ENCODE results near the gene ZFP62.

ZFP62 gene

GRCh38 chr5:180866985-180867384, 5.9 kb upstream of the ZFP62 start:
- DNase-seq: no peak

DNA sequence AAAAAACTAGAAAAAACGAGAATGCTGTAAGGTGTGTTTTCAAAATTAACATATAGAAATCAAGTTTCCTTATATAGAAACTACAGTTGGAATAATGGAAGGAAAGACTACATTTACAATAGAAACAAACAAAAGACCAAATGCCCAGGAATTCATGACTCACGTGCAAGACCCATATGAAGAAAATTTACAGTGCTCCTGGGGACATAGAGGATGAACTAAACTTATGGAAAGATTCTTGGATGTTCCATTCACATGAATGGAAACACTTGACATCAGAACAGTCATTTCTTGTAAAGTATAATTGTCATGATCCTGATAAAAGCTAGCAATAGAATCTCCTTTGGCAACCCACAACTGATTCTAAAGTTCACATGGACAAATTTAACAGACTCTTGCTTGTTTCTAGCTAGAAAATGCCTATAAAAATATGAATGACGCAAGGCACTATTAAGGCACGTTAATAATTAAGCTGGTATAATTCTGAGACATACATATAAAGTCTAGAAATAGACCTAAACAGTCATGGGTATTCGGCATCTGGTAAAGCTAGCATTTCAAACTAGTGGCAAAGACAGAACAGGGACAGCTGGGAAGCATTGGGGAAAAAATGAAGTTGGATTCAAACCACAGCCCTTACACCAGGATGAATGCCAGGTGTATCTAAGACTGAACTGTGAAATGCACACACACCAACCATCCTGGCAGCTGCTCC, 5.1 kb upstream of the ZFP62 start:
- no peak for DNase-seq

- DNase-seq: no peak
Measured at GRCh38 chr5:180862645-180863044, 1.6 kb upstream of the ZFP62 start.

DNA sequence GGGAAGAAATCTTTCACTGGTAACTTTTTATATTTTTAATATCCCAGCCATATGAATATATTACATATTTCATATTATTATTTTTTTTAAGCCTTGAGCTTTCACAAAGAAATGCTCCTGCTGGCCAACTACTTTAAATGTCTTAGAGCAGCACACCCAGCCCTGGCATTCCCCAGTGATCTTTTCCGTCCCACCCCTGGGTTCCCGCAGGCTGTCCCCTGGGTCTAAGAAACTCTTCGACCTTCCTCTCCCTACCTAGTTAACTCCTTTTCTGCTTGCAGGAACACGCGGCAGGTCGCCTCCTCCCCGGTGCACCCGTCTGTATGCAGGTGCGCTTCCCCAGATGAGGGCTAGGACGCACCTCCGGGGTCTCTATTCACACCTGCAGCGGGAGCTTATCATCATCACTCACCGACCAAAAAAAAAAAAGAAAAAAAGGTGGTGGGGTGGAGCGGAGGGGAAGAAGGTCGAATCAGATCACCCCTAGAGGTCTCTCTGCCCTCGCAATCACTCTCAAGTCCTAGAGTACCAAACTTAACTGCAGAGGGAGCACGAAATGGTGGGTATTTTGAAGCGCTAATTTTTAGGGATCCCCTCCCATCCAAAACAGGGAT, 696 bp downstream of the ZFP62 start:
- peak; percentile 39 for DNase-seq

DNA sequence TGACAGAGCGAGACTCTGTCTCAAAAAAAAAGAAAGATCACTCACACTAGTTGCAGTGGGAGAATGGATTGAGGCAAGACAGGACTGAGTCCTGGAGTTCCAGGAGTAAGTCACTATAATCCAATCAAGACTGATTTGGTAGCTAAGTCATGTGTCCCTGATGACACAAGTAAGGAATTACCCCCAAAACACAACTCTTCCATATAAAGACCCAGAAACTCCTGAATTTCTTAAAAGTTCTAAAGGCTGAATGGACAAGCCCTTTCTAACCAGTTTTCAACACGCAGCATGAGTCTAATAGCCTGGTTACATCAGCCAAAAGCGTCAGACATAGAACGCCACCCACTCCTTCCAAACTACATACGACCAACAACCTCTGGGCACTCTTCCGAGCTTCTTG, 2.5 kb downstream of the ZFP62 start:
- DNase-seq: no peak

DNA sequence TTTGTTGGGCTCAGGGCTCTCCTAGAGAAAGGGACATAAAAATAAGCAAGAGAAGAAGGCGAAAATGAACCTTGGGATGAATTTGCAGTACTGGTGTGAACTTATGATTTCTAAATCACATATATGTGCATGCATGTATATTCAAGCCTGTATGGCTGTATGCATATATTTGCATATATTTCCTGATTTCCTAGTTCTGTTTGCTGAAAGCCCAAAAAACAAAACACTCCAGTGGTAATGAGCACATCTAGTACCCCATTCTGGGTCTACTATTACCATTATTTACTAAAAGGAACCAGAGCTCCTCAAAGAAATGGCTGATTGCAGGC, 7.3 kb downstream of the ZFP62 start:
- no peak for DNase-seq

DNA sequence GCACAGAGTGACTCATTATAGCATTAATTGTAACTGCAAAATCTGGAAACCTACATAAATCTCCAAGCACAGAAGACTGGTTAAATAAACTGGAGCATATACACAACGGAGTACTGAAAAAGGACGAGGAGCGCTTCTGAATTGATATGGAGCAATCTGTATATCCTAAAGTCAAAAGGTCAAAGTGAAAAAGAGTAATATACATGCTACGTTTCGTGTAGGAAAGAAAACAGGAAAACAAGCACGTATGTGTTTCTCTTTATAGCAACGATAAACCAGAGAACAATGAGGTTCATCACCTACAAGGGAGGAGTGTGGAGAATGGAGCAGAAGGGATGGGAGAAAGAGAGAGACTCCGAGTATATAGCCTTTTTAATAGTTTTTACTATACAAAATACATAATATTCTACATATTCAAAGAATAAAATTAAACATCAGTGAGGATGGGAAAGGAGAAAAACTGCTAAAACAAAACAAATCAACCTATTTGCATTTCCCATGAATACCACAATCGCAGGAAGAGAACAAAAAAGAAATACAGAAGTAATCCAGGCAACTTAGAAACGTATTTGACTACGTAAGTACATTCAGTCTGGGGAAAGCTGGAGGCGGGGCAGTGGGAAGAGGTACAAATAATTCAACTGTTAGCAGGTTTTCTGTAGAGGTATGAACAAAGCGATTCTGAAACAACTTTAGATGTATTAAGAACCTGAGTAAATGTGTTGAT, 7.8 kb downstream of the ZFP62 start:
- DNase-seq: no peak

DNA sequence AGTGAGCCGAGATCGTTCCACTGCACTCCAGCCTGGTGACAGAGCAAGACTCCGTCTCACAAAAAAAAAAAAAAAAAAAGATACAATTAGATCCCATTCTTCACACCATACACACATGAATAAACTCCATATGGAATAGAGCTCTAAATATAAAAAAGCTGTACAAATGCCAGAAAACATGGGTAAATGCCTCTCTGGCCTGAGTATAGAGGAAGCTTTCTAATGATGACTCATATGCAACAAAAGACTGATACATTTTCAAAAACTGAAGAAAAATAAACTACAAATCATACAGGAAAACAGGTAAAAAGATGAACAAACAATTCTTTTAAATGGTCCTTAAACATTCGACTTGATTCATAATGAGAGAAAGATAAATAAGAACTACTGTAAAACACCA, 8.6 kb downstream of the ZFP62 start:
- DNase-seq: no peak

GRCh38 chr5:180850434-180851078, 10.5 kb downstream of the ZFP62 start:
- no peak for DNase-seq

DNA sequence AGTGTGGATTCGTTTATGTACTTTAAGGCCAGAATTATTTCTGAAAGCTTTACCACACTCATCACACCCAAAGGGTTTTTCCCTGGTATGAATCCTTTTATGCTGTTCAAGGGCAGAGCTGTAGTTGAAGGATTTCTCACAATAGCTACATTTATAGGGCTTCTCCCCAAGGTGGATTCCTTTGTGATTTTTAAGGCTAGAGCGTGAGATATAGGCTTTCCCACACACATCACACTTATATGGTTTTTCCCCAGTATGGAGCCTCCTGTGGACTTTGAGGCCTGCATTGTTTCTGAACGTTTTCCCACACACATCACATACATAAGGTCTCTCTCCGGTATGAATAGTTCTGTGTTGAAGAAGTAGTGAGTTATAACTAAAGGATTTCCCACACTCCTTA, 11.2 kb downstream of the ZFP62 start:
- DNase-seq: no peak

GRCh38 chr5:180848878-180849277, 12.2 kb downstream of the ZFP62 start:
- no peak for DNase-seq

- DNase-seq: no peak
Measured at GRCh38 chr5:180848265-180848664, 12.8 kb downstream of the ZFP62 start.

DNA sequence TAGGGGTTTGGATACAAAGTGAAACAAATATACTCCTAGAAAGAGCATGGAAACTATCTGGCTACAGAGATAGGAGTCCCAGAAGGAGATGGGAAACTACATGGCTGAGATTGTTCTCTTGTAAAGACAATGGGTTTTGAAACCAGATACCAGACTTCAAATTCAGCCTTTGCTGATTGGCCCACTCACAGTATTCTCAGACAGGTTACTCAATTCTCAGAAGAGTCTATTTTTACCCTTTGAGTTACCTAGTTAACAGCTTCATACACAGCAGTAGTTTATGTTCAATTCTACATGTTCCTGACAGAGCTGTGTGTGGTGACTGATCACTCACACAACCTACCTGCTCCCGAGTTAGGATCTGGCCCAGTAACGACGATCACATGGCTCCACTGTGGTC, 14.1 kb downstream of the ZFP62 start:
- DNase-seq: no peak

DNA sequence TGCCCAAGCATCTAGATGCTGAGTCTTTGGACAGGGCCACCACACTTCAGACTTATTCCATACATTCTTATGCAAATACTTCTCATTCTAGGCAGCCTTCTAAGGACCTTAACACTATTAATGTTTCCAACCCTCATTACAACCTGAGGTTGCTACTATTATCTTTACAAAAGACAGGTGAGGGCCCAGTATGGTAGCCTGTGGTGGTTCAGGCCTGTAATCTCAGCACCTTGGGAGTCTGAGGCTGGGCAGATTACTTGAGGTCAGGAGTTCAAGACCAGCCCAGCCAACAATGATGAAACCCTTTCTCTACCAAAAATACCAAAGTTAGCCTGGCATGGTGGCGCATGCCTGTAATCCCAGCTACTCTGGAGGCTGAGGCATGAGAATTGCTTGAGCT, 16.2 kb downstream of the ZFP62 start:
- no peak for DNase-seq

DNA sequence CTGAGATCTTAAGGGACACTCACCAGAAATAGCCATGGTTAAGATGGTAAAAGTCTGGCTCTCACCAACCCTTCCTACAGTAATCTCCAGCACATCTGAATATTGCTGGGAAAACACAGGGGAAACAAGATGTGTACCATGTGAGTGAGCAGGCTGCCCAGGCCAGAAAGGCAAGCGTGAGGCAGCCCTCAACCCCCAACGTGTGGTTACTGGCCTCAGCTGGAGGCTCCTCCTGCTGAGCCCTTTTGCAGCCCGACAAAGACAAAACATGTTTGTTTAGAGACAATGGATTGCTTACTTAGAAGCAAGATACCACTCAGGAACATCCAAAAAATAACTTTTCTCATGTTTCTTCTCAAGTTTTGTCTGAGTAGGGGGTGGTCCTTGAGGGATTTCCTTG, 16.6 kb downstream of the ZFP62 start:
- DNase-seq: no peak

GRCh38 chr5:180839935-180840334, 21.1 kb downstream of the ZFP62 start:
- DNase-seq: no peak

- DNase-seq: no peak
Measured at GRCh38 chr5:180839227-180839626, 21.8 kb downstream of the ZFP62 start.

DNA sequence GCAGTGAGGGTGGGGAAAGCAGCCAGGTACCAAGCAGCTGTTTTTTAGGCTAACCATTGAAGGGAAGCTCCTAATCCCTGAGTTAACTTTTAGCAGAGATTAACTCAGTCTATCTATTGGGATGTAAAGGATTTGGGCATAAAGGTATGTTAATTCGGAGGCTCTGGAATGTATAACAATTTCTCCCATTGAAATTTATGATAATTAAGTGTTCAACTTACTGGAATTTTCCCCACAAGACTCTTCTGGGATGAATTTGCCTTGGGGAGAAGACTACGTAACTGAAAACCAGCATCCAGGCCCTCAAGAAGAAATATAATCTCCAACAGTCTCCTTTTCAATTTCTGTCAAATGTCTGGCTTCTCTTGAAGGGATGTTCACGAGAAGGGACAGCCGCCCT, 23.6 kb downstream of the ZFP62 start:
- DNase-seq: no peak

DNA sequence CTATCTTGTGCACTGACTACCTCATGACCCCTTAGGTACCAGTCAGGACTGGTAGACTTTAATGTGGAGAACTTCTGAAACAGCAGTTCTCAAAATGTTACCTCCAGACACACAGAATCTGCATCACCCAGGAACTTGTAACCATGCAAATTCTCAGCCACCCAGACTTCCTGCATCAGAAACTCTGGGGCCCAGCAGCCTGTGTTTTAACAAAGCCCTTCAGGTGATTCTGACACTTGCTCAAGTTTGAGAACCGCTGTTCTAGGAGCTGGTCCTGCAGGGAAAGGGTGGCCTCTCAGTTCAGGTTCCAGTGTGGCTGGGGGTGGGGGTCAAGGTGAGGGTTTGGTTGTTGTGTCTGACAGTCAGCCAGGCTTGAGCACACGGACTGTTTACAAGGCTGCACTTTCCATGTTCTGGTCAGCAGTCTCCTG, 28.4 kb downstream of the ZFP62 start:
- DNase-seq: no peak

DNA sequence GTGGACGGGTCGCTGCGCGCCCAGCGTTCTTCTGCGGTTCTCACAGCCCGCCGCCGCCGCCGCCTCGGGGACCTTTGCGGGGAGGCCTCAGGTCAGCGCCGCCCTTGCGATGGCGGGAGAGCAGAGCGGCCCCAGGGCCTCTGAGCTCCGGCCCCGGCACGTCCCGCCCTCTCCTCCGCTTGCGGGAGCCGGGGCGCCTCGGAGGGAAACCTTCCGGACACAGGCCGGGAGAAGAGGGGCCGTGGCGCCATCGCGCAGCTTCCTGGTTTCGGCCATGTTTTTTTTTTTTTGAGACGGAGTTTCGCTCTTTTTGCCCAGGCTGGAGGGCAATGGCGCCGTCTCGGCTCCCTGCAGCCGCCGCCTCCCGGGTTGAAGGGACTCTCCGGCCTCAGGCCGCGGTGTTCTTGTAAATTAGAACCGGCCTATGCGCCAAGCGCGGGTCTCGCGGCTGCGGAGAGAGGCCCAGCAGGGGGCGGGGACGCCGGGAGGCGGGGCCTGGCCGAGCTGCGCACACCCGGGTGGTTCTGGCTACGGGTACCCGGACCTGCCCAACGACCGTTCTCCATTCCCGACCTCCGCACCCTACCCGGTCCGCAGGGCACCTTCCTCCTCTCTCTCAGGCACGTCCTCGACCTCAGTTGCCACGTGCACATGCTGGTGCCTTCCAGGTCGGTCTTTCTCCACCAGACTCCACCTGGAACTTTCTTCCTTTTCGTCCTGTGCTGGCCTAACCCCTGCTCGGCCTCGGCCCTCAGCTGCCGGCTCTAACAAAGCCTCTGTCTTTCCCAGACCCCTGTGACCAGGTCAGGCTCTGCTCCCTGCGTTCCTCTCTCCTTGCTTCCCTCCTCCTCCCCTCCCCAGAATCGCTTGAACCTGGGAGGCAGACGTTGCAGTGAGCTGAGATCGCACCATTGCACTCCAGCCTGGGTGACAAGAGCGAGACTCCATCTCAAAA, 29.7 kb downstream of the ZFP62 start:
- peak; percentile 70 for DNase-seq

DNA sequence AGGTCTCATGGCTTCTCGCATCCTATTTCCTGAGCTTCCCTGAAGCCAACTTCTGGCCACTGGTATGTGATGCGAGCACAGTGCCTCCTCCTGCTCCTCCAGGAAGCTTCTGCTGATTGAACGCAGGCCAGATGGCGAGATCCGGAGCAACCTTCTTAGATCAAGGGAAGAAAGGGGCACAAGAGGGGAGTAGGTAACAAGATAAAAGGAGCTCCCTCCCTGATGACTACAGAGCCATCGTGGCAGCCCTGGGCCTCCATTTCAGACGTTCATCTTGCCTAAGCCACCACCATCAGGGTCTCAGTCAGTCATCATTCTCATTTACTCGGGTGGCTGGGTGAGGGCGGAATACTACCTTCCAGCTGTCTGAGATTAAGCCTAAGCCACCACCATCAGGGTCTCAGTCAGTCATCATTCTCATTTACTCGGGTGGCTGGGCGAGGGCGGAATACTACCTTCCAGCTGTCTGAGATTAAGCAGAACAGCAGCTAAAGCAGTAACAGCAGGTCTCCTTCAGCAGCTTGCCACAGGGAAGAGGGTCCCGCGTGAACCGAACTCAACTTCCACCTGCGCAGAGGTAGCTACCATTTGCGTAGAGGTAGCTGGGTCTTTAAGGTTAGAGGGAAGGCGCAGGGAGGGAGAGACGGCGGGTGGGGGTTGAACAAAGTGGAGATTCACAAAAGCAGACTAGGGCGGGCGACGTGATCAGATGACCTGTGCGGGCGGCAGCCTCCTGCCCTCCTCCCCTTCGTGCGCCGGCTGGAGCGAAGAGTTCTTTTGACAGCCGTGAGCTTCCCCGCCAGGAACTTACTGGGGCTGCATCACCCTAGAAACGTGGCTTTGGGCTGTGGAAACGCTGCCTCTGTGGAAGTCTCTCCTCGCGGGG, 30.6 kb downstream of the ZFP62 start:
- DNase-seq: peak; percentile 45

GRCh38 chr5:180829726-180830125, 31.4 kb downstream of the ZFP62 start:
- no peak for DNase-seq
